NCI-H146 treated with DMSO at 0.1 percent for 48 hours (cell line): ENCODE data around the gene MRPL50.

ENCODE experiments used
- DNase-seq: peaks from one replicate; lab custom pipeline; 2025; ENCODE audit not compliant: unreplicated experiment; lab: John Stamatoyannopoulos, UW

MRPL50 gene

GRCh38 chr9:101398068-101398929 is at the start of gene MRPL50, which contains the start of gene ZNF189:
MRPL50 (minus strand) TSS chr9:101398618; CDS start chr9:101398592, 26 bp downstream.
ZNF189 (plus strand) TSS chr9:101398851; CDS start chr9:101399157, 306 bp downstream.
- peak; percentile 94 for DNase-seq

- DNase-seq = no peak
These were observed 48.3 kb upstream of the MRPL50 start for GRCh38 chr9:101446732-101447131.

- no peak for DNase-seq
These were observed 47.1 kb upstream of the MRPL50 start for GRCh38 chr9:101445353-101446029.

- DNase-seq = peak; percentile 4
These were observed 45.0 kb upstream of the MRPL50 start for GRCh38 chr9:101443364-101443771.

- DNase-seq = no peak
These were observed 44.3 kb upstream of the MRPL50 start for GRCh38 chr9:101442736-101443135.

GRCh38 chr9:101442318-101442717 is 43.9 kb upstream of the MRPL50 start:
- no peak for DNase-seq

- no peak for DNase-seq
These were observed 42.4 kb upstream of the MRPL50 start for GRCh38 chr9:101440714-101441230.

- no peak for DNase-seq
These were observed 40.1 kb upstream of the MRPL50 start for GRCh38 chr9:101438523-101438922.

GRCh38 chr9:101437806-101438232 is 39.4 kb upstream of the MRPL50 start:
- no peak for DNase-seq

- DNase-seq = no peak
These were observed 37.2 kb upstream of the MRPL50 start, which contains the start of gene ALDOB for GRCh38 chr9:101435601-101436079. ALDOB (minus strand) TSS chr9:101435774; CDS start chr9:101430887, 4,887 bp downstream.

GRCh38 chr9:101434998-101435397 is 36.6 kb upstream of the MRPL50 start:
- no peak for DNase-seq

GRCh38 chr9:101433229-101433628 is 34.8 kb upstream of the MRPL50 start:
- no peak for DNase-seq

- no peak for DNase-seq
These were observed 34.3 kb upstream of the MRPL50 start for GRCh38 chr9:101432740-101433139.

- DNase-seq = no peak
These were observed 33.8 kb upstream of the MRPL50 start for GRCh38 chr9:101432171-101432570.

- no peak for DNase-seq
These were observed 31.3 kb upstream of the MRPL50 start for GRCh38 chr9:101429736-101430135.

GRCh38 chr9:101428909-101429308 is 30.5 kb upstream of the MRPL50 start:
- no peak for DNase-seq

- DNase-seq = no peak
These were observed 29.7 kb upstream of the MRPL50 start for GRCh38 chr9:101427957-101428655.

- peak; percentile 63 for DNase-seq
These were observed 28.9 kb upstream of the MRPL50 start for GRCh38 chr9:101427358-101427757.

- DNase-seq = no peak
These were observed 23.2 kb upstream of the MRPL50 start for GRCh38 chr9:101421653-101422065.

GRCh38 chr9:101419863-101420262 is 21.4 kb upstream of the MRPL50 start:
- DNase-seq = no peak
